Activated CD8-positive, alpha-beta memory T cell treated with anti-CD3 and anti-CD28 coated beads for 36 hours (primary cell): ENCODE measurements around the gene TOR4A. TPM values are rescaled to one million over a fixed set of nuclear protein-coding genes. Genes with fewer than 3 reads are reported as not detected.

Experiments used
- CTCF ChIA-PET: fragments of 350-600 bp; sonication (Branson Sonifier 250); formaldehyde crosslinking; loops from one replicate; lab custom pipeline; 2021; ENCODE audit warnings: antibody characterized with exemption; lab: Charles Lee
- POLR2A ChIA-PET: fragments of 350-600 bp; sonication (Branson Sonifier 250); formaldehyde crosslinking; loops from one replicate; lab custom pipeline; 2021; ENCODE audit warnings: antibody characterized with exemption; lab: Charles Lee
- total RNA-seq, 2 experiments: library from RNA; stranded (reverse); gene quantifications; one replicate each; pipeline ENCODE4 v1.2.3, GENCODE V29; 2021

The TOR4A gene
- total RNA-seq, 2 experiments from 2014 or later: 4.8 TPM

GRCh38 chr9:137275588-137276472, 1.7 kb upstream of the TOR4A start:
- CTCF ChIA-PET: interaction anchor here (1.1 to 1.5 kb wide), 3 partner anchors 11 to 147 kb away, joined by 3 to 4 read pairs (median 3); partner anchors contain the start of gene EXD3
- POLR2A ChIA-PET: interaction anchor here (0.8 kb wide), 1 partner anchor 15 kb away, joined by 3 read pairs; no protein-coding TSS in a partner anchor

GRCh38 chr9:137276473-137277328, 825 bp upstream of the TOR4A start:
- POLR2A ChIA-PET: interaction anchor here (0.6 to 1.0 kb wide), 3 partner anchors 14 to 22 kb away, joined by 3 read pairs; no protein-coding TSS in a partner anchor
- CTCF ChIA-PET: interaction anchor here (1.1 to 1.5 kb wide), 3 partner anchors 10 to 146 kb away, joined by 3 to 4 read pairs (median 3); partner anchors contain the start of gene EXD3

- ChIA-PET CTCF (no interaction called here), POLR2A (interaction anchor here (1.0 kb wide), 1 partner anchor 24 kb away, joined by 3 read pairs; no protein-coding TSS in a partner anchor)
Measured at GRCh38 chr9:137278061-137278701, 655 bp downstream of the TOR4A start.

GRCh38 chr9:137278721-137279711, 1.5 kb downstream of the TOR4A start:
- CTCF ChIA-PET: no interaction called here
- POLR2A ChIA-PET: no interaction called here

- ChIA-PET CTCF (interaction anchor here (0.5 to 0.6 kb wide), 2 partner anchors 11 to 194 kb away, joined by 3 to 5 read pairs; no protein-coding TSS in a partner anchor), POLR2A (no interaction called here)
Measured at GRCh38 chr9:137279741-137280473, 2.4 kb downstream of the TOR4A start.

- POLR2A ChIA-PET: no interaction called here
- CTCF ChIA-PET: interaction anchor here (0.6 kb wide), 2 partner anchors 10 to 16 kb away, joined by 5 to 6 read pairs; no protein-coding TSS in a partner anchor
Measured at GRCh38 chr9:137280474-137281344, 3.2 kb downstream of the TOR4A start.

- CTCF ChIA-PET: interaction anchor here (0.6 kb wide), 1 partner anchor 17 kb away, joined by 6 read pairs; no protein-coding TSS in a partner anchor
- POLR2A ChIA-PET: no interaction called here
Measured at GRCh38 chr9:137281345-137282116, 4.0 kb downstream of the TOR4A start.

GRCh38 chr9:137286975-137287383, 9.5 kb downstream of the TOR4A start:
- ChIA-PET CTCF (interaction anchor here (1.2 kb wide), 1 partner anchor 10 kb away, joined by 4 read pairs; the partner anchor contains the start of gene TOR4A), POLR2A (interaction anchor here (0.6 kb wide), 1 partner anchor 29 kb away, joined by 7 read pairs; no protein-coding TSS in a partner anchor)

GRCh38 chr9:137293094-137293481, 15.6 kb downstream of the TOR4A start:
- POLR2A ChIA-PET: interaction anchor here (0.7 kb wide), 1 partner anchor 259 kb away, joined by 10 read pairs; no protein-coding TSS in a partner anchor
- CTCF ChIA-PET: interaction anchor here (0.7 to 1.2 kb wide), 3 partner anchors 38 to 152 kb away, joined by 3 to 4 read pairs (median 3); partner anchors contain the start of gene NELFB

GRCh38 chr9:137293482-137294090, 16.1 kb downstream of the TOR4A start:
- ChIA-PET CTCF (interaction anchor here (0.7 to 1.2 kb wide), 2 partner anchors 39 to 151 kb away, joined by 3 read pairs; partner anchors contain the start of gene NELFB), POLR2A (no interaction called here)

- CTCF ChIA-PET: interaction anchor here (1.2 kb wide), 1 partner anchor 39 kb away, joined by 3 read pairs; the partner anchor contains the start of gene NELFB
- POLR2A ChIA-PET: no interaction called here
Measured at GRCh38 chr9:137294091-137294680, 16.7 kb downstream of the TOR4A start.

GRCh38 chr9:137294681-137295237, 17.2 kb downstream of the TOR4A start:
- POLR2A ChIA-PET: no interaction called here

GRCh38 chr9:137295238-137295811, 17.8 kb downstream of the TOR4A start:
- POLR2A ChIA-PET: interaction anchor here (0.6 kb wide), 1 partner anchor 120 kb away, joined by 8 read pairs; no protein-coding TSS in a partner anchor
- CTCF ChIA-PET: no interaction called here

More at GRCh38 chr9:137294681-137295237, 17.2 kb downstream of the TOR4A start:
- CTCF ChIA-PET: no interaction called here
